ENCODE measurements around the gene MBD3L4. TPM values are rescaled to one million over a fixed set of nuclear protein-coding genes. Genes with fewer than 3 reads are reported as not detected.

The MBD3L4 gene
- total and polyA plus RNA-seq, 9 donors, result not detected

DNA sequence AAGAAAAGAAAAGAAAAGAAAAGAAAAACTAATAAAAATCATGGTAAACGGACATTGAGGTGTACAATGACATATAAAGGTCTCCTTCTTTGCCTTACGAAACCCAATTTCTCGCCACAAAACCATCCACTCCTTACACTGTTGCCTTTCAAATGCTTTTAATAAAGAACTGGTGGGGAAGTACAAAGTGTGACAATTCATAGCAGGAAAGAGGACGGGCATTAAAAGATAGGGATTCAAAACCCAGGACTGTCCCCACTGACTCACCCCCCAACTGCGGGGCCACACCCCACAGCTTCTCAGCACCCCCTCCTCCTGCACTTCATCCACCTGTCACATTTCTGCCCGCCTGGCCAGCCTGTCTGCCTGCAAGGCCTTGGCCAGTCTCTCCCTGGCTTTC lies 21.2 kb downstream of the MBD3L4 start:
- TF ChIP-seq EP300 (IDR thresholded peaks at IDR 0.05) (no peak), POLR2A (IDR thresholded peaks at IDR 0.05) (no peak)
- TF ChIP-seq, protein P1, sequence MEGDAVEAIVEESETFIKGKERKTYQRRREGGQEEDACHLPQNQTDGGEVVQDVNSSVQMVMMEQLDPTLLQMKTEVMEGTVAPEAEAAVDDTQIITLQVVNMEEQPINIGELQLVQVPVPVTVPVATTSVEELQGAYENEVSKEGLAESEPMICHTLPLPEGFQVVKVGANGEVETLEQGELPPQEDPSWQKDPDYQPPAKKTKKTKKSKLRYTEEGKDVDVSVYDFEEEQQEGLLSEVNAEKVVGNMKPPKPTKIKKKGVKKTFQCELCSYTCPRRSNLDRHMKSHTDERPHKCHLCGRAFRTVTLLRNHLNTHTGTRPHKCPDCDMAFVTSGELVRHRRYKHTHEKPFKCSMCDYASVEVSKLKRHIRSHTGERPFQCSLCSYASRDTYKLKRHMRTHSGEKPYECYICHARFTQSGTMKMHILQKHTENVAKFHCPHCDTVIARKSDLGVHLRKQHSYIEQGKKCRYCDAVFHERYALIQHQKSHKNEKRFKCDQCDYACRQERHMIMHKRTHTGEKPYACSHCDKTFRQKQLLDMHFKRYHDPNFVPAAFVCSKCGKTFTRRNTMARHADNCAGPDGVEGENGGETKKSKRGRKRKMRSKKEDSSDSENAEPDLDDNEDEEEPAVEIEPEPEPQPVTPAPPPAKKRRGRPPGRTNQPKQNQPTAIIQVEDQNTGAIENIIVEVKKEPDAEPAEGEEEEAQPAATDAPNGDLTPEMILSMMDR (IDR thresholded peaks at IDR 0.05), result no peak
- H3K36me3 ChIP-seq, result no peaks in the 10 kb centered on the region
- WGBS, 3 donors, result 75 to 78% (median 78%) methylated on average over 6 of the region's 6 CpGs
- H3K4me3 ChIP-seq, result no peak overlapping the region
- H3K9me3 ChIP-seq, result no peaks in the 10 kb centered on the region
- no peaks in the 10 kb centered on the region for H3K4me1 ChIP-seq (ENCODE audit: insufficient read depth)
- no peak for DNase-seq
- no peaks in the 10 kb centered on the region for H3K27me3 ChIP-seq
- H3K27ac ChIP-seq, result no peak overlapping the region
- intact Hi-C loops (cut with DNase I), result no loop called here

DNA sequence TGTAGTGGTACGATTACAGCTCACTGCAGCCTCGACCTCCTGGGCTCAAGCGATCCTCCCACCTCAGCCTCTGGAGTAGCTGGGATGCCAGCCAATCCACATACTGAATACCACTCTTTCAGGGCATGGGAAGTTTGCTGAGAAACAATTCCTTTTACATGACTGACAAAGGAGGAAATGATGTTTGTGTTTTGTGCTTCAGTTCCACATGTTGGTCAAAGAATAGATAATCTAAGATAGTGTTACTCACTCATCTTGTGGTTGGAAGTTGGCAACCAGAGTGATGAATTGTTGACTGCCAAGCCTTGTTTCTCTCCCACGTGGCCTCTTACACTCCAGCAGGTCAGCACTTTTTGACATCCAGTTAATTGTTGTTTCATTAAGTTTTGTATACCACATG lies 26.3 kb downstream of the MBD3L4 start:
- TF ChIP-seq, protein P1 (IDR thresholded peaks at IDR 0.05), result no peak
- TF ChIP-seq EP300 (IDR thresholded peaks at IDR 0.05) (no peak), POLR2A (IDR thresholded peaks at IDR 0.05) (no peak)
- Histone ChIP-seq H3K9me3 (no peaks in the 10 kb centered on the region), H3K27ac (no peak overlapping the region), H3K4me1 (ENCODE audit: insufficient read depth) (no peaks in the 10 kb centered on the region), H3K27me3 (no peaks in the 10 kb centered on the region), H3K4me3 (no peak overlapping the region), H3K36me3 (no peaks in the 10 kb centered on the region)
- no peak for DNase-seq
- intact Hi-C loops (cut with DNase I), result no loop called here
- WGBS, 3 donors, result 33 to 44% (median 43%) methylated on average over 4 of the region's 4 CpGs

DNA sequence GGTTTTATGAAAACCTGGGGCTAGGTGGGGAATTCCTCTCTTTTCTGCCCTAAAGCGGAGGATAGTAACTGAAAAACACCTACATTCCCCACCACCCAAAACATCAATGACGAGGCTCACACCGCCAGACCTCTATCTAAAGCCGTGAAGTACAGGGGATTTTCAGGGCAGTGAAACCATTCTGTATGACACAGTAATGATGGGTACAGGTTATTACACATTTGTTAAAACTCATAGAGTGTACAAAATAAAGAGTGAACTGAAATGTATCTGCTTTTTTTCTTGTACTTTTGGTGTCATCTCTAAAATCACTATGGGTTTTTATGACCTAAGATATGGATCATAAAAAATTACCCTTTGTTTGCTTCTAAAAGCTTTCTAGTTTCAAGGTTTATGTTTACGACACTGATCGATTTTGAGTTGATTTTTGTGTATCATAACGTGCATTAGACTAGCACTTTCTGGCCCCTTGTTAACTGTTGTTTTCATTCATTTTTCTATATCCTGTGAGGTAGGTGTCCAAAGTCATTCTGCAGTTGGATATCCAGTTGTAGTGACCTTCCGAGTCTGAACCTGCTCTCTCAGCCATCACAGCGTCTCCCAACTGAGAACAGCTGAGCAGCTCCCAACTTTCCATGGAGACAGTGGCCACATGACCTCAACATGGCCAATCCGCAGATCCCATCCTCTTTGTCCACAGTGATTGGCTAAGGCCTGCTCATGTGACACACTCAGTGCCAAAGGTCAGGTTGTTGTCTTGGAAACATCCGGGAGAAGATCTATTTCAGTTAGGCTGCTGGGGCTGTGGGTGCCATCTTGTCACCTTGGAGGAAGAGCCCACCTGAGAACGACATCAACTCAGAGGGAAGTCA lies 29.0 kb downstream of the MBD3L4 start:
- intact Hi-C loops (cut with DNase I), result no loop called here
- TF ChIP-seq POLR2A (IDR thresholded peaks at IDR 0.05) (no peak), EP300 (IDR thresholded peaks at IDR 0.05) (no peak)
- TF ChIP-seq, protein P1 (IDR thresholded peaks at IDR 0.05), result no peak
- WGBS, 3 donors, result 82 to 84% (median 82%) methylated on average over 12 of the region's 12 CpGs
- Histone ChIP-seq H3K27ac (no peak overlapping the region), H3K36me3 (no peaks in the 10 kb centered on the region), H3K4me3 (no peak overlapping the region), H3K4me1 (ENCODE audit: insufficient read depth) (no peaks in the 10 kb centered on the region), H3K9me3 (no peaks in the 10 kb centered on the region), H3K27me3 (no peaks in the 10 kb centered on the region)
- DNase-seq, result no peak

DNA sequence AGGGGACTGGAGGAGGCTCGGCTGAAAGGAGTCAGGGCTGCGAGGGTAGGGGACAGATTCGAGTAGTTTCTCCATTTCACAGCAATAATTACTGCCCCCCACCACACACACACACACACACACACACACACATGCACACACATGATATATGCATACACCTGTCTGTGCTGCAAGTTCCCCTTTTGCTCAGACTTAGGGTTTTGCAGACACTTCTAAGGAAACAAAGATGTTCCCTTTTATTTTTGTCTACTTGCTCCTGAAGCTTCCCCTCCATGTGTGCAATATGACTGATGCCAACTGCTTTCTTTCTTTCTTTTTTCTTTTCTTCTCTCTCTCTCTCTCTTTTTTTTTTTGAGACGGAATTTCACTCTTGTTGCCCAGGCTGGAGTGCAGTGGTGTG lies 32.1 kb downstream of the MBD3L4 start:
- no peak for TF ChIP-seq POLR2A (IDR thresholded peaks at IDR 0.05)
- TF ChIP-seq, protein P1 (IDR thresholded peaks at IDR 0.05), result no peak
- TF ChIP-seq EP300 (IDR thresholded peaks at IDR 0.05), result no peak
- Histone ChIP-seq H3K36me3 (no peaks in the 10 kb centered on the region), H3K27me3 (no peaks in the 10 kb centered on the region), H3K9me3 (no peaks in the 10 kb centered on the region), H3K27ac (no peak overlapping the region), H3K4me1 (ENCODE audit: insufficient read depth) (no peaks in the 10 kb centered on the region), H3K4me3 (no peak overlapping the region)
- 53 to 71% (median 59%) methylated on average over 4 of the region's 4 CpGs for WGBS, 3 donors
- DNase-seq, result no peak
- intact Hi-C loops (cut with DNase I), result no loop called here
